ENCODE data around the gene RAN.

Gene RAN

GRCh38 chr12:130838284-130838950 lies 33.4 kb upstream of the RAN start:
- Histone ChIP-seq H3K9me2 (replicated peaks; ENCODE audit: insufficient read depth, low read length) (no peaks in the 10 kb centered on the region), H3K9me3 (replicated peaks; ENCODE audit: insufficient read depth, low read length) (no peaks in the 10 kb centered on the region), H3K79me2 (ENCODE audit: low read length) (no peaks in the 10 kb centered on the region), H3K36me3 (replicated peaks; ENCODE audit: insufficient read depth, low read length) (no peaks in the 10 kb centered on the region), H3K4me1 (ENCODE audit: low read length) (0 out of 2 replicates have a peak, but pooled peaks cover 4% of the 10 kb centered on the region), H3K4me3 (ENCODE audit: low read length) (peak overlapping the region; percentile 65), H3K4me2 (ENCODE audit: low read depth, low read length) (peak overlapping the region; percentile 66), H3F3A (ENCODE audit: insufficient read depth, low read length) (no peaks in the 10 kb centered on the region), H3K9ac (ENCODE audit: low read length) (peak overlapping the region; percentile 51; the same call in 1 of the 2 replicates), H4K20me1 (ENCODE audit: insufficient read depth, low read length) (no peaks in the 10 kb centered on the region), H2AFZ (ENCODE audit: low read length) (peak overlapping the region; percentile 69; the same call in 1 of the 2 replicates), H3K27ac (ENCODE audit: low read length) (no peak overlapping the region), H3K27me3 (replicated peaks; ENCODE audit: insufficient read depth, low read length) (no peaks in the 10 kb centered on the region)
- no peak for DNase-seq
- TF ChIP-seq CTCF (IDR thresholded peaks at IDR 0.05; ENCODE audit: low read length), result no peak
- no peak for TF ChIP-seq EZH2 (optimal IDR thresholded peaks at IDR 0.05; ENCODE audit: low read depth, low read length)
- no peak for TF ChIP-seq EZH2phosphoT487 (IDR thresholded peaks at IDR 0.05; ENCODE audit: low read length)

GRCh38 chr12:130838951-130839769 lies 32.7 kb upstream of the RAN start, which contains the start of gene STX2:
STX2 (minus strand) TSS chr12:130839250; CDS start chr12:130839099, 151 bp downstream.
- H3K4me3 ChIP-seq (ENCODE audit: low read length), result peak within 1 kb of the TSS; percentile 65
- no peaks in the 10 kb centered on the region for H3K9me3 ChIP-seq (replicated peaks; ENCODE audit: insufficient read depth, low read length)
- no peak within 1 kb of the TSS for H3K27ac ChIP-seq (ENCODE audit: low read length)
- H4K20me1 ChIP-seq (ENCODE audit: insufficient read depth, low read length), result no peaks in the 10 kb centered on the region
- peak; percentile 61 for DNase-seq
- no peaks in the 10 kb centered on the region for H3K36me3 ChIP-seq (replicated peaks; ENCODE audit: insufficient read depth, low read length)
- 0 out of 2 replicates have a peak, but pooled peaks cover 4% of the 10 kb centered on the region for H3K4me1 ChIP-seq (ENCODE audit: low read length)
- H3F3A ChIP-seq (ENCODE audit: insufficient read depth, low read length), result no peaks in the 10 kb centered on the region
- peak within 1 kb of the TSS; percentile 51; the same call in 1 of the 2 replicates for H3K9ac ChIP-seq (ENCODE audit: low read length)
- no peaks in the 10 kb centered on the region for H3K79me2 ChIP-seq (ENCODE audit: low read length)
- H3K27me3 ChIP-seq (replicated peaks; ENCODE audit: insufficient read depth, low read length), result no peaks in the 10 kb centered on the region
- 0 out of 2 replicates have a peak, but pooled peaks have one; percentile 16 for TF ChIP-seq CTCF (IDR thresholded peaks at IDR 0.05; ENCODE audit: low read length)
- no peak for TF ChIP-seq EZH2phosphoT487 (IDR thresholded peaks at IDR 0.05; ENCODE audit: low read length)
- no peak for TF ChIP-seq EZH2 (optimal IDR thresholded peaks at IDR 0.05; ENCODE audit: low read depth, low read length)
- H3K9me2 ChIP-seq (replicated peaks; ENCODE audit: insufficient read depth, low read length), result no peaks in the 10 kb centered on the region
- peak within 1 kb of the TSS; percentile 74 for H2AFZ ChIP-seq (ENCODE audit: low read length)
- peak within 1 kb of the TSS; percentile 84 for H3K4me2 ChIP-seq (ENCODE audit: low read depth, low read length)

GRCh38 chr12:130839770-130840404 lies 32.0 kb upstream of the RAN start:
- Histone ChIP-seq H3K9ac (ENCODE audit: low read length) (no peak overlapping the region), H4K20me1 (ENCODE audit: insufficient read depth, low read length) (no peaks in the 10 kb centered on the region), H3K27me3 (replicated peaks; ENCODE audit: insufficient read depth, low read length) (no peaks in the 10 kb centered on the region), H3K4me1 (ENCODE audit: low read length) (0 out of 2 replicates have a peak, but pooled peaks cover 4% of the 10 kb centered on the region), H3K27ac (ENCODE audit: low read length) (no peak overlapping the region), H2AFZ (ENCODE audit: low read length) (peak overlapping the region; percentile 74; the same call in 1 of the 2 replicates), H3K4me3 (ENCODE audit: low read length) (peak overlapping the region; percentile 50; the same call in 1 of the 2 replicates), H3K4me2 (ENCODE audit: low read depth, low read length) (peak overlapping the region; percentile 84), H3K79me2 (ENCODE audit: low read length) (no peaks in the 10 kb centered on the region), H3K36me3 (replicated peaks; ENCODE audit: insufficient read depth, low read length) (no peaks in the 10 kb centered on the region), H3F3A (ENCODE audit: insufficient read depth, low read length) (no peaks in the 10 kb centered on the region), H3K9me2 (replicated peaks; ENCODE audit: insufficient read depth, low read length) (no peaks in the 10 kb centered on the region), H3K9me3 (replicated peaks; ENCODE audit: insufficient read depth, low read length) (no peaks in the 10 kb centered on the region)
- DNase-seq, result no peak
- TF ChIP-seq EZH2 (optimal IDR thresholded peaks at IDR 0.05; ENCODE audit: low read depth, low read length), result no peak
- no peak for TF ChIP-seq CTCF (IDR thresholded peaks at IDR 0.05; ENCODE audit: low read length)
- TF ChIP-seq EZH2phosphoT487 (IDR thresholded peaks at IDR 0.05; ENCODE audit: low read length), result no peak
